HG03095 (cell line): ENCODE results near the gene LAMB1.
"Not testable (repeated sequence)": the region's sequence is repeated elsewhere in the genome, so short reads cannot be mapped to it uniquely, and the experiment has no call there.

Experiments
- ATAC-seq: cut with Tn5 transposase; IDR thresholded peaks from one replicate; pipeline ENCODE4 v1.9.1; 2021; ENCODE audit warnings: moderate library complexity; ENCODE audit not compliant: unreplicated experiment

The LAMB1 gene

GRCh38 chr7:107922886-107923285, 80.1 kb downstream of the LAMB1 start:
- ATAC-seq: no peak

DNA sequence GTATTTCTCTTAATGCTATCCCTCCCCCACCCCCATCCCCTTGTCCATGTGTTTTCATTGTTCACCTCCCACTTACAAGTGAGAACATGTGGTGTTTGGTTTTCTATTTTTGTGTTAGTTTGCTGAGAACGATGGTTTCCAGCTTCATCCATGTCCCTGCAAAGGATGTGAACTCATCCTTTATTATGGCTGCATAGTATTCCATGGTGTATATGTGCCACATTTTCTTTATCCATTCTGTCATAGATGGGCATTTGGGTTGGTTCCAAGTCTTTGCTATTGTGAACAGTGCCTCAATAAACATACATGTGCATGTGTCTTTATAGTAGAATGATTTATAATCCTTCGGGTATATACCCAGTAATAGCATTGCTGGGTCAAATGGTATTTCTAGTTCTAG, 81.1 kb downstream of the LAMB1 start:
- not testable (repeated sequence) for ATAC-seq

DNA sequence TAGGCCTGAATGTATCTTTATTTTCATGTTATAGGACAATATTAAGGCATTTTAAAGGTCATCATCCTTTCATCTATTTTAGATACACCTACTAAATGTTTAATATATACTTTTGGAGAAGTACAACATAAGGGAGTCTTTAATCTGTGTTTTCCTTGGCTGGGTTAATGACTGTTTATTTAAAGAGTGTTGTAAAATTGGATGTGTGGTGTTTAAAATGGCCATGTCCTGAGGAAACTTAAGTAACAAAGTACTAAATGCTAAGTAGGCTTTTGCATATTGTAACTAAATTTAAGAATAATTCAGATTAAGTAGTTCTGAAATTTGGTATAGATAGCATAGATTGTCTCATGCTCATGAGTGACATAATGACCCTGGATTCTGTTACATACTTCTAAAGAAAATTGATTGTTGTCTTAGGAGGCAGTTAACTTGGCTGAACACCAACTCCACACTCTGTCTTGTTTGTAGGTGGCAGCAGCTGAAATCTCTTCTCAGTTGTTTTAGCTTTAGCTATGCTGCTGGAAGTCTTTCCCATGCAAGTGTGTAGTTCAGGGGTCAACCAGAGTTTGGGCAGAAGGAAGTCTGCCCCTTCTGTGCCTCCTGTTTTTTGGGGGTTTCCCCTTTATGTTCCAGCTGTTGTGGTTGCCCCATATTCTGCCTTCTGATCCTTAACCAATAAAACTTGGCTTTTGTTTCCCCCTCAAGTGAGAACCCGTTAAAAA, 82.8 kb downstream of the LAMB1 start:
- no peak for ATAC-seq

GRCh38 chr7:107918948-107919347, 84.0 kb downstream of the LAMB1 start:
- no peak for ATAC-seq

- peak; percentile 73 for ATAC-seq
Measured at GRCh38 chr7:107917763-107918651, 85.0 kb downstream of the LAMB1 start.

DNA sequence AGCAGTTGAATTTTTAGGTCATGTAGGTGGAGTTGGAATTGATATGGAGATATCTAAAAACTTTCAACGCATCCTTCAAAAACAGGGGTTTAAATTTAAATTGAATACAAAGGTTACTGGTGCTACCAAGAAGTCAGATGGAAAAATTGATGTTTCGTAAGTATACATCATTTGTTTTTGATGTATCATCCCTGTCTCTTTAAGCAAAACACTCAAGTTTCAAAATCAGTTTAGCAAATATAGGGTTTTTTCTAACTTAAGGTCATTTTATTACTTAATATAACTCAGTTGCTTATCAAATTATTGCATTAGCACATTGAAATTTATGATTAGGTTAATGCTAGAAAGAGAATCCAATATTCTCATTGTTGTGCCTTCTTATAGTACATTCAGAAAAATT, 87.4 kb downstream of the LAMB1 start:
- ATAC-seq: no peak

DNA sequence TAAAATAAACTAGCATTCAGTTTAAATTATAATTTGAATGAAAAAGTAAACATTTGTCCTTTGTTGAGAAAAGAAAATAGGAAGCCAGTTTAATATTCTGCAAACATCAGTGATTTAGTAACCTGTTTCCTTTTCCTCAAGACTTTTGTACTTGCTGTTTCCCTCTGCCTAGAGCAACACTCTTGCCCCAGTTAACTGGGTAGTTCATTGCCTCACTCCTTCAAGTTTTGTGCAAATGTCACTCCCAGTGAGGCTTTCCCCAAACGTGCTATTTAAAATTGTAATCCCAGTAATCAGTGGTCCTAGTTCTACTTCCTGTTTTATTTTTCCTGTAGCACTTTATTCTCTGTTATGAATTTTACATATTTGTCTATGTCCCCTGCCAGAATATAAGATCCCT, 88.1 kb downstream of the LAMB1 start:
- ATAC-seq: no peak

- ATAC-seq: no peak
Measured at GRCh38 chr7:107913851-107914250, 89.1 kb downstream of the LAMB1 start.

DNA sequence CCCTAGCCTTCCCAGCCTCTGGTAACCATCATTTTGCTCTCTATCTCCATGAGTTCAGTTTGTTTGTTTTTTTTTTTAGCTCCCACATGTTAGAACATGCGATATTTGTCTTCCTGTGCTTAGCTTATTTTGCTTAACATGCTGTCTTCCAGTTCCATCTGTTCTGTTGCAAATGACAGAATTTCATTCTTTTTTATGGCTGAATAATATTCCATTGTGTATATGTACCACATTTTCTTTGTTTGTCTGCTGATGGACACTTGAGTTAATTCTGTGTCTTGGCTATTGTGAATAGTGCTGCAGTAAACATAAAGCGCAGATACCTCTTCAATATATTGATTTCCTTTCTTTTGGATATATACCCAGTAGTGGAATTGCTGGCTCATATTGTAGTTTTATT, 91.0 kb downstream of the LAMB1 start:
- no peak for ATAC-seq

DNA sequence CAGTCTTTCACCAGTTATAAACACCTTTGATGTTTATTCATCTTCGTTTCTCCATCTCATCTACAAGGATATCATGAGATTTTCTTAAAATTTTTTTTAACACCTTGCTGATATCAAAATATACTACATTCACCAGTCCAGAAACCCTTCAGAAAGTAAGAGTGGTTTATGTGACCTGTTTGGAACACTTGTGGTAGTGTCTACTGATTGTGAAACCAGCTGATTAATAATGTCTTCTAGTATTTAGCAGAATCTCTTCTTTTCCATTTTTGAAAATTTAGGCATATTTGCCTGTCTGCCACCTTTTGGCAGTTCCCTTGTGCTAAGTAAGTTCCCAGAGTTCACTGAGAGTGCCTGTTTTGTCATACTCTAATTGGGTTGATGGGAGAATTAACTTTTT, 93.5 kb downstream of the LAMB1 start:
- ATAC-seq: no peak

- no peak for ATAC-seq
Measured at GRCh38 chr7:107907790-107908189, 95.2 kb downstream of the LAMB1 start.

GRCh38 chr7:107902381-107902780, 100.6 kb downstream of the LAMB1 start:
- ATAC-seq: no peak

GRCh38 chr7:107900496-107901015, 102.4 kb downstream of the LAMB1 start:
- ATAC-seq: no peak

DNA sequence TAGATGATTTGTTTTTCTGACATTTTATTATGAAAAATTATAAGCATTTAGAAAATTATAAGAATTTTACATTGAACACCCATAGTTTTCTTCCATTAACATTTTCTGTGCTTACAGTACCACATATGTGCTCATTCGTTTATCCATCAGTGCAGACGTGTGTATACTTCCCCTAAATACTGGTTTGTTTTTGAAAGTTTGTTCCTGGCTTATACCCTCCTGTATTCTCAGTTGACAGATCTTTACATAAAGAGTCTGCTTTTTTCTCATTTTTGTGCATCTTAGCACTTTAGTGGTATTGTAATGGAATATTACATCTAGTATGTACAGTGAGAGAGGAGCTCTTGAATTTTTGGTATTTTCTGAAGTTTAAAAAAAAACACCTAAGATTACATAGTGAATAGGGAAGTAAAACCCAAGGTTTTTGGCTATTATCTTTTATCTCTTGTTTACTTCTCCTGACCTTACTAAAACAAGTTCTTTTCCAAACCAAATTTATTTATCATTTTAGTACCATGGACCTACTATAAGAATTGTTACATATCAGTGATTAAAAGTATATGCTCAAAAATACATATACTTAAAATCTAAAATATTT, 103.9 kb downstream of the LAMB1 start:
- ATAC-seq: no peak

GRCh38 chr7:107892367-107892741, 110.6 kb downstream of the LAMB1 start:
- not testable (repeated sequence) for ATAC-seq

- ATAC-seq: no peak
Measured at GRCh38 chr7:107891636-107892366, 111.2 kb downstream of the LAMB1 start.

- peak; percentile 98 for ATAC-seq
Measured at GRCh38 chr7:107890962-107891635, 111.9 kb downstream of the LAMB1 start, which contains the start of gene DLD. Gene DLD, plus strand, starts transcription at chr7:107891183. Its CDS starts 68 bp downstream, at chr7:107891251.

DNA sequence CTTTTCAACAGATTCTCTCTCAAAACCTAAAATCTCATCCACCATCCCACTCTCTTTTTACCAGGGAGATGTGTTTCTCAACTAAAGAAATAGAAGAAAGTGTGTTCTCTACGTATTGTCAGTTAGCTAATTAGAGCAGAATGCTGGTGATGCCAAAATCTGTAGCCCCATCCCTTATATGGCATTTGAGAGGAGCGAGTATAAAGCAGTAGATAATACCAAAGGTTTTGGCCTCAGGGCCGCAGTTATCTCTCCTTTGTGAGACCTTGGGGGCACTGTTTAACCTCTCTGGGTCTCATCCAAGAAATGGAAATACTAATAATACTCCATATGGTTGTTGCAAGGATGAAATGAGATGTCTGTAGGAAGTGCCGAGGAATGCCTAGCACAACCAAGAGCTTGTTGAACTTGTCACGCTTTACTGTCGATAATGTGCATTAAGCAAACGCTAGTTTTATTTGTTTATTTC, 112.4 kb downstream of the LAMB1 start:
- ATAC-seq: no peak

- ATAC-seq: no peak
Measured at GRCh38 chr7:107889992-107890391, 113.0 kb downstream of the LAMB1 start.

- ATAC-seq: not testable (repeated sequence)
Measured at GRCh38 chr7:107887827-107888226, 115.1 kb downstream of the LAMB1 start.
